ENCODE results near the gene BCORL1. TPM values are rescaled to one million over a fixed set of nuclear protein-coding genes. Genes with fewer than 3 reads are reported as not detected.
A peak's percentile ranks its signal among the peaks of the same experiment; 100 is the strongest.

Gene BCORL1
- total RNA-seq, 2 experiments from 2014 or later = 1.7 to 5.4 TPM

DNA sequence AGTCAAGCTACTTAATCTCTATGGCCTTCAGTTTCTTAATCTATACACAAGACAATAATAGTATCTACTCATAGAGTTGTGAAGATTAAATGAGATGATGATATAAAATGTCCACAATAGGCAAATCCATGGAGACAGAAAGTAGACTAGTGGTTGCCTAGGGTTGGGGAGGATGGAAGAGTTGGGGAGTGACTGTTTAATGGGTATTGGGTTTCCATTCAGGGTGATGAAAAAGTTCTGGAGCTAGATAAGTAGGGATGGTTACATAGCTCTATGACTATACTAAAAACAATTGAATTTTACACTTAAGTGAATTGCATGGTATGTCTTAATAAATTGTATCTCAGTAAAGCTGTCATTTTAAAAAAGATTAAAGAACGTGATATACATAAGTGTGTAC, 35.7 kb downstream of the BCORL1 start:
- TF ChIP-seq CTCF (conservative IDR thresholded peaks at IDR 0.05; ENCODE audit: low read length) (no peak), EZH2phosphoT487 (IDR thresholded peaks at IDR 0.05; ENCODE audit: borderline replicate concordance, low read depth, low read length) (no peak)
- no peaks in the 10 kb centered on the region for H3K4me1 ChIP-seq (ENCODE audit: insufficient read depth, low read length, poor library complexity, severe bottlenecking)
- no peaks in the 10 kb centered on the region for H3K9me3 ChIP-seq (ENCODE audit: low read length)
- POLR2A ChIA-PET = interaction anchor here (1.1 kb wide), 1 partner anchor 17 kb away, joined by 4 read pairs; no protein-coding TSS in a partner anchor
- H3K4me3 ChIP-seq (ENCODE audit: low read depth, low read length, poor library complexity, severe bottlenecking) = no peak overlapping the region
- H3K9me2 ChIP-seq (ENCODE audit: insufficient read depth, low read length) = no peaks in the 10 kb centered on the region
- no peak for DNase-seq (ENCODE audit: low spot score)
- intact Hi-C loops (cut with micrococcal nuclease; ENCODE audit: unreplicated experiment) = no loop called here
- no peak overlapping the region for H2AFZ ChIP-seq (ENCODE audit: low read length)
- no peak overlapping the region for H3K27ac ChIP-seq (ENCODE audit: low read depth, low read length, poor library complexity, severe bottlenecking)
- CTCF ChIA-PET (ENCODE audit: unreplicated experiment) = no interaction called here
- H4K20me1 ChIP-seq (ENCODE audit: insufficient read depth, low read length) = no peaks in the 10 kb centered on the region
- BruUV-seq (replicated peaks) = no TSS peak
- no peaks in the 10 kb centered on the region for H3K79me2 ChIP-seq (ENCODE audit: insufficient read depth, low read depth, low read length)
- peaks cover 3% of the 10 kb centered on the region; the same call in 1 of the 2 replicates for H3K36me3 ChIP-seq (ENCODE audit: insufficient read depth, low read length)
- H3K4me2 ChIP-seq (ENCODE audit: low read length) = no peak overlapping the region

DNA sequence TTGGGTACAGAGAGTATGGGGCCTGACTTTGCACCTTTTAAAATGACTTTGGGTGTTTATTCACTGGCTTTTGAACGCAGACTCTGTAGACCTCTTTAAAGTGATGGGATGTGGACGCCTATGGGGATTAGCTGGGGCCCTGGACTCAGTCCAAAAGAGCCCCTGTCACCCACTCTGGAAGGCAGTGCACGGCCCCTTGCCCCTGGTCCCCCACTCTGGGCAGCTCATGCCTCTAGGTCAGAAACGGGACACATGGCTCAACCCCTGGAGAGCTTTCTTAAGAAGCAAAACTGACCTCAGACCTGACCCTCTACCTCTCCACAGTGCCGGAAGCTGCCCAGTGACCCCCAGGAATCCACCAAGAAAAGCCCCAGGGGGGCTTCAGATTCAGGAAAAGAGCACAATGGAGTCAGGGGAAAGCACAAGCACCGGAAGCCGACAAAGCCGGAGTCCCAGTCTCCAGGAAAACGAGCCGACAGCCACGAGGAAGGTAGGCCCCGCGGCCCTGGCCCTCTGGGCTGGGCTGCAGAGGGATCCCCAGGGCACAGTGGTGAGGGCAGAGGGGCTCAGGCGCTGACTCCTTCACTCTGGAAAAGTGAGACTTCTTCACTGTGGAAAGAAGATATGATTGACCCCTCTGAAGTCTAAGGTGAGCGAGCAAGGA, 38.4 kb downstream of the BCORL1 start:
- ChIA-PET POLR2A (interaction anchor here (0.6 kb wide), 1 partner anchor 70 kb away, joined by 7 read pairs; no protein-coding TSS in a partner anchor), CTCF (ENCODE audit: unreplicated experiment) (no interaction called here)
- Histone ChIP-seq H2AFZ (ENCODE audit: low read length) (no peak overlapping the region), H3K9me2 (ENCODE audit: insufficient read depth, low read length) (no peaks in the 10 kb centered on the region), H3K4me1 (ENCODE audit: insufficient read depth, low read length, poor library complexity, severe bottlenecking) (peaks cover 13% of the 10 kb centered on the region), H3K36me3 (ENCODE audit: insufficient read depth, low read length) (peaks cover 12% of the 10 kb centered on the region; the same call in 1 of the 2 replicates), H3K4me2 (ENCODE audit: low read length) (no peak overlapping the region), H3K27ac (ENCODE audit: low read depth, low read length, poor library complexity, severe bottlenecking) (no peak overlapping the region), H3K79me2 (ENCODE audit: insufficient read depth, low read depth, low read length) (no peaks in the 10 kb centered on the region), H4K20me1 (ENCODE audit: insufficient read depth, low read length) (no peaks in the 10 kb centered on the region), H3K4me3 (ENCODE audit: low read depth, low read length, poor library complexity, severe bottlenecking) (no peak overlapping the region), H3K9me3 (ENCODE audit: low read length) (no peaks in the 10 kb centered on the region)
- no peak for DNase-seq (ENCODE audit: low spot score)
- no peak for TF ChIP-seq CTCF (conservative IDR thresholded peaks at IDR 0.05; ENCODE audit: low read length)
- TF ChIP-seq EZH2phosphoT487 (IDR thresholded peaks at IDR 0.05; ENCODE audit: borderline replicate concordance, low read depth, low read length) = no peak
- no TSS peak for BruUV-seq (replicated peaks)
- intact Hi-C loops (cut with micrococcal nuclease; ENCODE audit: unreplicated experiment) = no loop called here

- Histone ChIP-seq H3K4me3 (ENCODE audit: low read depth, low read length, poor library complexity, severe bottlenecking) (peak overlapping the region; percentile 36), H4K20me1 (ENCODE audit: insufficient read depth, low read length) (no peaks in the 10 kb centered on the region), H3K4me2 (ENCODE audit: low read length) (peak overlapping the region; percentile 69), H3K4me1 (ENCODE audit: insufficient read depth, low read length, poor library complexity, severe bottlenecking) (peaks cover 13% of the 10 kb centered on the region), H3K9me2 (ENCODE audit: insufficient read depth, low read length) (no peaks in the 10 kb centered on the region), H3K79me2 (ENCODE audit: insufficient read depth, low read depth, low read length) (no peaks in the 10 kb centered on the region), H3K36me3 (ENCODE audit: insufficient read depth, low read length) (peaks cover 15% of the 10 kb centered on the region; the same call in 1 of the 2 replicates), H2AFZ (ENCODE audit: low read length) (peak overlapping the region; percentile 34; the same call in 1 of the 2 replicates), H3K27ac (ENCODE audit: low read depth, low read length, poor library complexity, severe bottlenecking) (no peak overlapping the region), H3K9me3 (ENCODE audit: low read length) (no peaks in the 10 kb centered on the region)
- DNase-seq (ENCODE audit: low spot score) = peak; percentile 91
- ChIA-PET POLR2A (interaction anchor here (0.6 to 1.7 kb wide), 7 partner anchors 69 to 400 kb away, joined by 3 to 5 read pairs (median 4); no protein-coding TSS in a partner anchor), CTCF (ENCODE audit: unreplicated experiment) (interaction anchor here (0.8 to 1.0 kb wide), 2 partner anchors 74 to 98 kb away, joined by 4 to 5 read pairs; no protein-coding TSS in a partner anchor)
- BruUV-seq (replicated peaks) = no TSS peak
- no peak for TF ChIP-seq EZH2phosphoT487 (IDR thresholded peaks at IDR 0.05; ENCODE audit: borderline replicate concordance, low read depth, low read length)
- no peak for TF ChIP-seq CTCF (conservative IDR thresholded peaks at IDR 0.05; ENCODE audit: low read length)
- intact Hi-C loops (cut with micrococcal nuclease; ENCODE audit: unreplicated experiment) = loop anchor here (2.0 kb wide), 1 partner anchor 41 kb away; the partner anchor contains the start of gene BCORL1
These were observed 41.7 kb downstream of the BCORL1 start for GRCh38 chrX:130024127-130024526.

Data from OCI-LY7 (cell line).